IMR-90 (cell line): ENCODE measurements around the gene LUZP2. TPM values are rescaled to one million over a fixed set of nuclear protein-coding genes. Genes with fewer than 3 reads are reported as not detected.
A peak's percentile ranks its signal among the peaks of the same experiment; 100 is the strongest.

Experiments
- ATAC-seq: fragments of 200-7000 bp; cut with Tn5 transposase; 2 replicates; pipeline ENCODE4 v1.9.1; 2020; ENCODE audit warnings: low read depth, mild to moderate bottlenecking, moderate library complexity
- BruUV-seq: library from RNA; stranded (reverse); fragments of 400-500 nt; replicated peaks from 2 replicates; lab custom pipeline; 2021; lab: Mats Ljungman, UMichigan
- CTCF ChIA-PET: fragments of 300-600 bp; formaldehyde crosslinking; extraction: SDS; loops from one replicate; lab custom pipeline; 2021; ENCODE audit warnings: antibody characterized with exemption; lab: Yijun Ruan, JAX
- POLR2A ChIA-PET: fragments of 300-600 bp; sonication (Branson Sonifier 250); formaldehyde crosslinking; loops from one replicate; lab custom pipeline; 2022; ENCODE audit warnings: antibody characterized with exemption; ENCODE audit not compliant: unreplicated experiment; lab: Charles Lee
- DNase-seq: peaks from one replicate; pipeline ENCODE4 v3.0.0; 2013
- H2AFZ ChIP-seq: replicated peaks from 2 replicates; pipeline ENCODE3; 2013; ENCODE audit warnings: low read length, mild to moderate bottlenecking; ENCODE audit not compliant: poor library complexity
- H2AK5ac ChIP-seq: 2 replicates; pipeline ENCODE4 v1.6.1; 2013; ENCODE audit warnings: low read depth, low read length, inconsistent platforms
- H2AK9ac ChIP-seq: replicated peaks from 2 replicates; pipeline ENCODE3; 2013; ENCODE audit warnings: mild to moderate bottlenecking, low read depth, low read length, moderate library complexity; ENCODE audit not compliant: poor library complexity
- H2BK120ac ChIP-seq: 2 replicates; pipeline ENCODE4 v1.6.1; 2013; ENCODE audit warnings: low read depth, low read length, inconsistent platforms
- H2BK15ac ChIP-seq: 3 replicates; pipeline ENCODE4 v1.6.1; 2013; ENCODE audit warnings: low read depth, low read length, inconsistent platforms
- H2BK20ac ChIP-seq: 2 replicates; pipeline ENCODE4 v1.6.1; 2013; ENCODE audit warnings: low read depth, mild to moderate bottlenecking, inconsistent platforms, low read length, moderate library complexity
- H2BK5ac ChIP-seq: 2 replicates; pipeline ENCODE4 v1.6.1; 2013; ENCODE audit warnings: mild to moderate bottlenecking, low read depth, low read length, inconsistent platforms; ENCODE audit not compliant: poor library complexity, severe bottlenecking
- H3K14ac ChIP-seq: replicated peaks from 2 replicates; pipeline ENCODE4 v1.6.1; 2013; ENCODE audit warnings: low read depth, low read length, inconsistent platforms
- H3K18ac ChIP-seq: 2 replicates; pipeline ENCODE4 v1.6.1; 2013; ENCODE audit warnings: low read depth, low read length, control low read depth
- H3K23ac ChIP-seq: 2 replicates; pipeline ENCODE4 v1.6.1; 2013; ENCODE audit warnings: low read depth, low read length, inconsistent platforms
- H3K27ac ChIP-seq: 2 replicates; pipeline ENCODE4 v1.5.1; 2013; ENCODE audit warnings: mild to moderate bottlenecking, control low read depth, low read length; ENCODE audit not compliant: insufficient read depth
- H3K27me3 ChIP-seq: 2 replicates; pipeline ENCODE4 v1.6.1; 2013; ENCODE audit warnings: low read length; ENCODE audit not compliant: control insufficient read depth, insufficient read depth
- H3K36me3 ChIP-seq: 2 replicates; pipeline ENCODE4 v1.6.1; 2013; ENCODE audit warnings: low read length, mixed read lengths; ENCODE audit not compliant: control insufficient read depth, insufficient read depth
- H3K4ac ChIP-seq: 2 replicates; pipeline ENCODE4 v1.6.1; 2013; ENCODE audit warnings: low read depth, low read length, inconsistent platforms
- H3K4me1 ChIP-seq: 2 replicates; pipeline ENCODE4 v1.6.1; 2013; ENCODE audit warnings: low read length, mixed read lengths; ENCODE audit not compliant: control insufficient read depth, insufficient read depth
- H3K4me2 ChIP-seq: 2 replicates; pipeline ENCODE4 v1.6.1; 2013; ENCODE audit warnings: low read depth, mild to moderate bottlenecking, control low read depth, low read length, moderate library complexity
- H3K4me3 ChIP-seq: 2 replicates; pipeline ENCODE4 v1.5.1; 2013; ENCODE audit warnings: low read depth, mild to moderate bottlenecking, control low read depth, low read length, moderate library complexity; ENCODE audit not compliant: insufficient read depth
- H3K56ac ChIP-seq: 2 replicates; pipeline ENCODE4 v1.6.1; 2013; ENCODE audit warnings: low read length, inconsistent platforms; ENCODE audit not compliant: insufficient read depth; ENCODE audit errors: extremely low read depth
- H3K79me1 ChIP-seq, 2 experiments: 2 replicates each; pipeline ENCODE4 v1.6.1; 2013; ENCODE audit warnings: low read length in 2 of 2, inconsistent platforms in 1 of 2, low read depth in 1 of 2
- H3K9ac ChIP-seq: 2 replicates; pipeline ENCODE4 v1.6.1; 2013; ENCODE audit warnings: low read depth, low read length, control low read depth
- H3K9me1 ChIP-seq: 2 replicates; pipeline ENCODE4 v1.6.1; 2013; ENCODE audit warnings: low read length, inconsistent platforms; ENCODE audit not compliant: insufficient read depth
- H3K9me3 ChIP-seq: 2 replicates; pipeline ENCODE4 v1.6.1; 2013; ENCODE audit warnings: low read length; ENCODE audit not compliant: control insufficient read depth, insufficient read depth
- H4K20me1 ChIP-seq: 2 replicates; pipeline ENCODE4 v1.6.1; 2013; ENCODE audit warnings: low read length, inconsistent platforms; ENCODE audit not compliant: insufficient read depth
- H4K5ac ChIP-seq: 2 replicates; pipeline ENCODE4 v1.6.1; 2013; ENCODE audit warnings: mild to moderate bottlenecking, low read depth, low read length, control low read depth
- H4K8ac ChIP-seq, 2 experiments: 2 replicates each; pipeline ENCODE4 v1.6.1; 2013; ENCODE audit warnings: low read depth in 2 of 2, low read length in 2 of 2, control low read depth in 1 of 2, inconsistent platforms in 1 of 2
- H4K91ac ChIP-seq: 2 replicates; pipeline ENCODE4 v1.6.1; 2013; ENCODE audit warnings: low read depth, low read length, inconsistent platforms; ENCODE audit not compliant: insufficient read depth
- BHLHE40 ChIP-seq: fragments of 150-350 bp; IDR thresholded peaks from 2 replicates; pipeline ENCODE4 v1.6.1; 2016; ENCODE audit warnings: mild to moderate bottlenecking, low read depth, low read length
- FOS ChIP-seq: fragments of 150-350 bp; IDR thresholded peaks from 2 replicates; pipeline ENCODE4 v1.6.1; 2016; ENCODE audit warnings: low read depth, low read length
- MXI1 ChIP-seq: IDR thresholded peaks from 2 replicates; pipeline ENCODE4 v1.6.1; 2012; ENCODE audit warnings: low read depth, mild to moderate bottlenecking, low read length, moderate library complexity, borderline replicate concordance
- WGBS, 2 experiments: methylation state at CpG; one replicate each; pipeline versions ENCODE4 v1.1.5 to v1.1.7; 2013; ENCODE audit warnings: missing lambda C conversion rate in 2 of 2; ENCODE audit not compliant: insufficient read length in 1 of 2; ENCODE audit errors: extremely low coverage in 2 of 2; 5-methylcytosine and 5-hydroxymethylcytosine counted together
- dilution Hi-C: fragments of 300-500 bp; cut with HindIII; formaldehyde crosslinking; loops from one replicate; pipeline ENCODE4 v1.14.3; 2018; ENCODE audit warnings: low sequenced_read_pairs; ENCODE audit not compliant: unreplicated experiment
- in situ Hi-C: fragments of 300-500 bp; cut with MboI; formaldehyde crosslinking; loops from 3 replicates; pipeline ENCODE4 v1.14.3; 2019; ENCODE audit warnings: low sequenced_read_pairs, inconsistent platforms, mixed read lengths
- intact Hi-C: fragments of 100-400 bp; cut with micrococcal nuclease; formaldehyde crosslinking; loops from 2 replicates; pipeline ENCODE4 v1.10.0; 2022
- polyA plus RNA-seq, 3 experiments: library from polyadenylated mRNA; depleted of rRNA; stranded (reverse); fragments of >200 nt; gene quantifications; 2 replicates each; pipeline ENCODE4 v1.2.3, GENCODE V29; 2012; ENCODE audit warnings: low replicate concordance in 1 of 3
- total RNA-seq: library from RNA; depleted of rRNA; stranded (reverse); fragments of >200 nt; gene quantifications from 2 replicates; pipeline ENCODE4 v1.2.3, GENCODE V29; 2012

Gene LUZP2
- total and polyA plus RNA-seq, 2 of the 4 experiments (the other 2 are of a cell fraction), result 0.89 to 2.0 TPM

GRCh38 chr11:24588081-24588480 is 91.2 kb downstream of the LUZP2 start:
- ChIA-PET POLR2A (interaction anchor here (0.6 kb wide), 1 partner anchor 121 kb away, joined by 3 read pairs; no protein-coding TSS in a partner anchor), CTCF (interaction anchor here (0.6 to 0.7 kb wide), 2 partner anchors 19 to 1292 kb away, joined by 3 read pairs; no protein-coding TSS in a partner anchor)
- Histone ChIP-seq H4K91ac (no peak overlapping the region), H3K9ac (no peak overlapping the region), H3K4me3 (no peak overlapping the region), H4K20me1 (no peaks in the 10 kb centered on the region), H3K27ac (no peak overlapping the region; the same call in 1 of the 2 replicates), H3K27me3 (no peaks in the 10 kb centered on the region), H2AK9ac (no peak overlapping the region), H2BK20ac (no peak overlapping the region), H2BK5ac (peak overlapping the region; percentile 63), H3K4ac (no peak overlapping the region), H4K5ac (no peak overlapping the region), H2AFZ (no peak overlapping the region), H2BK15ac (no peak overlapping the region), H3K14ac (no peak overlapping the region), H3K18ac (no peak overlapping the region), H3K36me3 (no peaks in the 10 kb centered on the region), H3K56ac (no peak overlapping the region), H3K79me1 (no peaks in the 10 kb centered on the region), H3K23ac (no peak overlapping the region), H3K9me1 (no peaks in the 10 kb centered on the region; the same call in 1 of the 2 replicates), H3K4me1 (peaks cover 4% of the 10 kb centered on the region; the same call in 1 of the 2 replicates), H4K8ac (no peak overlapping the region), H2BK120ac (0 out of 2 replicates have a peak overlapping the region, but pooled peaks have one; percentile 51), H2AK5ac (no peak overlapping the region), H3K9me3 (no peaks in the 10 kb centered on the region), H3K4me2 (peak overlapping the region; percentile 86)
- WGBS, 2 experiments, result 18% methylated on average over 2 of the region's 3 CpGs; no CpG with 5 or more reads in 1 of the 2 experiments
- peak; percentile 55 for ATAC-seq
- peak; percentile 78 for TF ChIP-seq BHLHE40
- TF ChIP-seq FOS, result peak; percentile 83
- no peak for TF ChIP-seq MXI1
- dilution Hi-C loops, result no loop called here
- in situ Hi-C loops, result no loop called here
- peak; percentile 79 for DNase-seq
- BruUV-seq, result no TSS peak
- intact Hi-C loops, result no loop called here
